ENCODE results near the gene PPARG. TPM values are rescaled to one million over a fixed set of nuclear protein-coding genes. Genes with fewer than 3 reads are reported as not detected.

The PPARG gene
- polyA plus RNA-seq, 1 experiment, result 3.5 TPM

- Histone ChIP-seq H3K4me3 (ENCODE audit: low read depth, low read length) (no peak overlapping the region), H3K27me3 (ENCODE audit: control insufficient read depth, insufficient read depth, low read length) (no peaks in the 10 kb centered on the region), H3K36me3 (ENCODE audit: control insufficient read depth, insufficient read depth, low read length) (no peaks in the 10 kb centered on the region)
- ChIA-PET CTCF (no interaction called here), POLR2A (interaction anchor here (0.7 kb wide), 1 partner anchor 60 kb away, joined by 4 read pairs; no protein-coding TSS in a partner anchor)
- DNase-seq (ENCODE audit: low read depth), result no peak
- TF ChIP-seq CTCF (IDR thresholded peaks at IDR 0.05; ENCODE audit: insufficient read depth, low read depth, low read length), result no peak
Observed at GRCh38 chr3:12336099-12336498, 47.2 kb downstream of the PPARG start.

GRCh38 chr3:12338595-12339546 lies 50.0 kb downstream of the PPARG start:
- Histone ChIP-seq H3K36me3 (ENCODE audit: control insufficient read depth, insufficient read depth, low read length) (no peaks in the 10 kb centered on the region), H3K4me3 (ENCODE audit: low read depth, low read length) (no peak overlapping the region), H3K27me3 (ENCODE audit: control insufficient read depth, insufficient read depth, low read length) (no peaks in the 10 kb centered on the region)
- CTCF ChIA-PET, result interaction anchor here (0.7 kb wide), 1 partner anchor 644 kb away, joined by 3 read pairs; no protein-coding TSS in a partner anchor
- TF ChIP-seq CTCF (IDR thresholded peaks at IDR 0.05; ENCODE audit: insufficient read depth, low read depth, low read length), result no peak
- DNase-seq (ENCODE audit: low read depth), result no peak
- POLR2A ChIA-PET, result no interaction called here

GRCh38 chr3:12339701-12340480 lies 51.0 kb downstream of the PPARG start:
- ChIA-PET CTCF (interaction anchor here (0.7 to 0.9 kb wide), 2 partner anchors 9 to 643 kb away, joined by 3 read pairs; no protein-coding TSS in a partner anchor), POLR2A (no interaction called here)
- DNase-seq (ENCODE audit: low read depth), result no peak
- Histone ChIP-seq H3K4me3 (ENCODE audit: low read depth, low read length) (no peak overlapping the region), H3K27me3 (ENCODE audit: control insufficient read depth, insufficient read depth, low read length) (no peaks in the 10 kb centered on the region), H3K36me3 (ENCODE audit: control insufficient read depth, insufficient read depth, low read length) (no peaks in the 10 kb centered on the region)
- TF ChIP-seq CTCF (IDR thresholded peaks at IDR 0.05; ENCODE audit: insufficient read depth, low read depth, low read length), result no peak

GRCh38 chr3:12340506-12340905 lies 51.6 kb downstream of the PPARG start:
- POLR2A ChIA-PET, result no interaction called here
- Histone ChIP-seq H3K27me3 (ENCODE audit: control insufficient read depth, insufficient read depth, low read length) (no peaks in the 10 kb centered on the region), H3K4me3 (ENCODE audit: low read depth, low read length) (no peak overlapping the region), H3K36me3 (ENCODE audit: control insufficient read depth, insufficient read depth, low read length) (no peaks in the 10 kb centered on the region)
- CTCF ChIA-PET, result interaction anchor here (0.9 kb wide), 1 partner anchor 10 kb away, joined by 3 read pairs; no protein-coding TSS in a partner anchor
- no peak for DNase-seq (ENCODE audit: low read depth)
- no peak for TF ChIP-seq CTCF (IDR thresholded peaks at IDR 0.05; ENCODE audit: insufficient read depth, low read depth, low read length)

- H3K36me3 ChIP-seq (ENCODE audit: control insufficient read depth, insufficient read depth, low read length), result no peaks in the 10 kb centered on the region
- no peaks in the 10 kb centered on the region for H3K27me3 ChIP-seq (ENCODE audit: control insufficient read depth, insufficient read depth, low read length)
- no peak overlapping the region for H3K4me3 ChIP-seq (ENCODE audit: low read depth, low read length)
- no peak for DNase-seq (ENCODE audit: low read depth)
- no peak for TF ChIP-seq CTCF (IDR thresholded peaks at IDR 0.05; ENCODE audit: insufficient read depth, low read depth, low read length)
- CTCF ChIA-PET, result no interaction called here
- POLR2A ChIA-PET, result no interaction called here
Observed at GRCh38 chr3:12342151-12342550, 53.3 kb downstream of the PPARG start.

Data from BJ (cell line).